ENCODE results near the gene MAPRE3. TPM values are rescaled to one million over a fixed set of nuclear protein-coding genes. Genes with fewer than 3 reads are reported as not detected.

MAPRE3 gene
- total RNA-seq, 1 experiment from 2014 or later: 4.9 TPM

- no peaks in the 10 kb centered on the region for H3K9me3 Mint-ChIP-seq (ENCODE audit: unreplicated experiment)
- CTCF ChIA-PET: interaction anchor here (3.8 kb wide), 1 partner anchor 94 kb away, joined by 77 read pairs; no protein-coding TSS in a partner anchor
- H3K4me3 Mint-ChIP-seq (ENCODE audit: unreplicated experiment): no peak overlapping the region
- intact Hi-C loops (cut with micrococcal nuclease; ENCODE audit: unreplicated experiment): no loop called here
- no peak for TF ChIP-seq CTCF (IDR thresholded peaks at IDR 0.05; ENCODE audit: insufficient read depth in 1 of 2, low read depth in 1 of 2, low read length in 1 of 2, severe bottlenecking in 1 of 2, unreplicated experiment in 1 of 2)
- no peaks in the 10 kb centered on the region for H3K36me3 Mint-ChIP-seq (ENCODE audit: insufficient read depth, unreplicated experiment)
- H3K27me3 Mint-ChIP-seq (ENCODE audit: insufficient read depth, unreplicated experiment): peaks cover 7% of the 10 kb centered on the region
- no peaks in the 10 kb centered on the region for H3K27me3 ChIP-seq (replicated peaks; ENCODE audit: control insufficient read depth, insufficient read depth, low read length)
- no TSS peak for BruUV-seq (replicated peaks)
- no peaks in the 10 kb centered on the region for H3K9me3 ChIP-seq
- no peak for DNase-seq
- H3K36me3 ChIP-seq (ENCODE audit: control insufficient read depth, insufficient read depth, low read length): no peaks in the 10 kb centered on the region
- H3K27ac Mint-ChIP-seq (ENCODE audit: unreplicated experiment): no peak overlapping the region
- H3K4me3 ChIP-seq (ENCODE audit: low read depth, low read length): no peak overlapping the region
- peaks cover 6% of the 10 kb centered on the region for H3K4me1 Mint-ChIP-seq (ENCODE audit: low read depth, unreplicated experiment)
- no peaks in the 10 kb centered on the region for H3K4me1 ChIP-seq
- POLR2A ChIA-PET: interaction anchor here (0.7 kb wide), 1 partner anchor 171 kb away, joined by 5 read pairs; no protein-coding TSS in a partner anchor
Observed at GRCh38 chr2:26940001-26940400, 30.4 kb upstream of the MAPRE3 start.

GRCh38 chr2:26941486-26941885, 29.0 kb upstream of the MAPRE3 start:
- no peaks in the 10 kb centered on the region for H3K27me3 ChIP-seq (replicated peaks; ENCODE audit: control insufficient read depth, insufficient read depth, low read length)
- no peaks in the 10 kb centered on the region for H3K4me1 ChIP-seq
- ChIA-PET POLR2A (interaction anchor here (0.7 kb wide), 1 partner anchor 60 kb away, joined by 3 read pairs; no protein-coding TSS in a partner anchor), CTCF (interaction anchor here (2.4 to 3.8 kb wide), 3 partner anchors 75 to 96 kb away, joined by 13 to 77 read pairs (median 18); partner anchors contain the start of gene DPYSL5)
- BruUV-seq (replicated peaks): no TSS peak
- H3K4me1 Mint-ChIP-seq (ENCODE audit: low read depth, unreplicated experiment): peaks cover 6% of the 10 kb centered on the region
- DNase-seq: no peak
- H3K9me3 ChIP-seq: no peaks in the 10 kb centered on the region
- H3K27ac Mint-ChIP-seq (ENCODE audit: unreplicated experiment): no peak overlapping the region
- no peaks in the 10 kb centered on the region for H3K36me3 Mint-ChIP-seq (ENCODE audit: insufficient read depth, unreplicated experiment)
- intact Hi-C loops (cut with micrococcal nuclease; ENCODE audit: unreplicated experiment): no loop called here
- no peaks in the 10 kb centered on the region for H3K36me3 ChIP-seq (ENCODE audit: control insufficient read depth, insufficient read depth, low read length)
- no peak for TF ChIP-seq CTCF (IDR thresholded peaks at IDR 0.05; ENCODE audit: insufficient read depth in 1 of 2, low read depth in 1 of 2, low read length in 1 of 2, severe bottlenecking in 1 of 2, unreplicated experiment in 1 of 2)
- no peak overlapping the region for H3K4me3 Mint-ChIP-seq (ENCODE audit: unreplicated experiment)
- H3K27me3 Mint-ChIP-seq (ENCODE audit: insufficient read depth, unreplicated experiment): peaks cover 12% of the 10 kb centered on the region
- no peak overlapping the region for H3K4me3 ChIP-seq (ENCODE audit: low read depth, low read length)
- H3K9me3 Mint-ChIP-seq (ENCODE audit: unreplicated experiment): no peaks in the 10 kb centered on the region

GRCh38 chr2:26942543-26943295, 27.7 kb upstream of the MAPRE3 start:
- peak; percentile 68 to 80 for DNase-seq
- Histone ChIP-seq H3K36me3 (ENCODE audit: control insufficient read depth, insufficient read depth, low read length) (no peaks in the 10 kb centered on the region), H3K4me3 (ENCODE audit: low read depth, low read length) (no peak overlapping the region), H3K27me3 (replicated peaks; ENCODE audit: control insufficient read depth, insufficient read depth, low read length) (no peaks in the 10 kb centered on the region), H3K4me1 (no peaks in the 10 kb centered on the region), H3K9me3 (no peaks in the 10 kb centered on the region)
- POLR2A ChIA-PET: interaction anchor here (1.0 kb wide), 1 partner anchor 95 kb away, joined by 3 read pairs; the partner anchor contains the start of gene DPYSL5
- Mint-ChIP-seq H3K27ac (ENCODE audit: unreplicated experiment) (no peak overlapping the region), H3K4me1 (ENCODE audit: low read depth, unreplicated experiment) (peaks cover 6% of the 10 kb centered on the region), H3K27me3 (ENCODE audit: insufficient read depth, unreplicated experiment) (peaks cover 12% of the 10 kb centered on the region), H3K4me3 (ENCODE audit: unreplicated experiment) (no peak overlapping the region), H3K36me3 (ENCODE audit: insufficient read depth, unreplicated experiment) (no peaks in the 10 kb centered on the region), H3K9me3 (ENCODE audit: unreplicated experiment) (no peaks in the 10 kb centered on the region)
- intact Hi-C loops (cut with micrococcal nuclease; ENCODE audit: unreplicated experiment): loop anchor here (1.0 kb wide), 2 partner anchors 20 to 96 kb away; no protein-coding TSS in a partner anchor
- peak; percentile 87 to 93 for TF ChIP-seq CTCF (IDR thresholded peaks at IDR 0.05; ENCODE audit: insufficient read depth in 1 of 2, low read depth in 1 of 2, low read length in 1 of 2, severe bottlenecking in 1 of 2, unreplicated experiment in 1 of 2)
- CTCF ChIA-PET: interaction anchor here (0.6 to 3.8 kb wide), 13 partner anchors 14 to 302 kb away, joined by 3 to 77 read pairs (median 3); partner anchors contain the start of genes CIB4 and DPYSL5
- BruUV-seq (replicated peaks): no TSS peak

All from Caco-2 (cell line).